ENCODE results near the gene MCL1. TPM values are rescaled to one million over a fixed set of nuclear protein-coding genes. Genes with fewer than 3 reads are reported as not detected.
"Not testable (repeated sequence)": the region's sequence is repeated elsewhere in the genome, so short reads cannot be mapped to it uniquely, and the experiment has no call there.

MCL1 gene
- total and polyA plus RNA-seq, 5 experiments from 2014 or later = 125 to 291 (median 170) TPM

DNA sequence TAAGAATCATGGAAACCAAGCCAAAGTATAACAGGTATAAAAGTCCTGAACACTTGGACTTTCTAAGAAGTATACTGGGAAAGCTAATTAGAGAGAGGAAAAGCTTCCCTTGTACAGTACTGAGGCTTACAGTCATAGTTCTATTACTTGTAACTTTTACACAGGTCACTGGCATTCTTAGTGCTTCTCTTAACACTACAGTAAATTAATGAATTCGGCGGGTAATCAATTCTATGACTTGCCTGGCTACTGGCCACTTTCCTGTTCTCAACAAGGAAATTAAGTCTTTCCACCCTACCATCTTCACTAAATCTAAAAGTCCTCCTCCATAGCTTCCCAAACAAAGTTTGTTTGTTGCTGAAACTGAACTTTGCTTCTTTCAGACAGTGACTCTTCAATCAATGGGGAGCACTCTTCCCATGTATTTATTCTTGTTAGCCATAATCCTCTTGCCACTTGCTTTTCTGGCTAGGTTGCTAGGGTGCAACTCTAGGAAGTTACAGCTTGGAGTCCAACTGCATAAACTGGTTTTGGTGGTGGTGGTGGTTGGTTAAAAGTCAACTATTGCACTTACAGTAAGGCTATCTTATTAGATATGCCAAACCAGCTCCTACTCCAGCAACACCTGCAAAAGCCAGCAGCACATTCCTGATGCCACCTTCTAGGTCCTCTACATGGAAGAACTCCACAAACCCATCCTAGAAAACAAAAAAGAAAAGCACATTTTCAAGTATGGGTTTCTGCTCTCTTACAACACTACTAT, 2.4 kb downstream of the MCL1 start:
- H3K4me3 Mint-ChIP-seq = peak overlapping the region; percentile 94 to 99 (median 97)
- H3K4me1 Mint-ChIP-seq = peaks cover 21 to 58% (median 44%) of the 10 kb centered on the region in 4 donors
- peak overlapping the region; percentile 95 to 99 (median 98) for H3K27ac Mint-ChIP-seq
- no peaks in the 10 kb centered on the region for H3K27me3 Mint-ChIP-seq
- DNase-seq (no peak), ATAC-seq (no peak)
- peaks cover 0 to 4% (median 0%) of the 10 kb centered on the region in 9 donors for H3K9me3 Mint-ChIP-seq
- POLR2A ChIA-PET = interaction anchor here (0.5 to 16.4 kb wide), 7 partner anchors 13 to 689 kb away, joined by 3 to 1195 read pairs (median 4); partner anchors contain the start of genes ENSA and RPRD2
- peaks cover 38 to 71% (median 64%) of the 10 kb centered on the region in 3 donors for H3K36me3 Mint-ChIP-seq

DNA sequence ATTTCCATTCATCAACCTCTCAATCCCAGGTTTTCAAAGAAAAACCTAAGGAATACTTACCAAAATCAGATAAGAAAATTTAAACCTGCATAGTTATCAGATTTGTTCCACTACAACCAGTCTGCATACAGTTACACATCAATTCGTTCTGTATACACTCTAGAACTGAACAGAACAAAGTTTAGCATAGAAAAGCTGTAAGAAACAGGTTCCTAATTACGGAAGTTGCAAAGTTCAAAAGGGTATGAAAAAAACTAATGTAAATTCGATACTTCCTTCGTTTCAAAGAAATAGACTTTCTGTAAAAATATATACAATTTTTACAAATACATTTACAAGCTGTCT, 3.1 kb downstream of the MCL1 start:
- ATAC-seq (no peak), DNase-seq (no peak)
- H3K9me3 Mint-ChIP-seq = peaks cover 0 to 4% (median 0%) of the 10 kb centered on the region in 9 donors
- peak overlapping the region; percentile 94 to 99 (median 97) for H3K4me3 Mint-ChIP-seq
- H3K4me1 Mint-ChIP-seq = peaks cover 21 to 64% (median 46%) of the 10 kb centered on the region in 4 donors
- H3K36me3 Mint-ChIP-seq = peaks cover 38 to 78% (median 64%) of the 10 kb centered on the region in 3 donors
- no peaks in the 10 kb centered on the region for H3K27me3 Mint-ChIP-seq
- H3K27ac Mint-ChIP-seq = peak overlapping the region; percentile 91 to 99 (median 97)
- POLR2A ChIA-PET = interaction anchor here (1.0 to 16.4 kb wide), 5 partner anchors 13 to 213 kb away, joined by 3 to 1195 read pairs (median 5); partner anchors contain the start of genes ENSA and RPRD2

DNA sequence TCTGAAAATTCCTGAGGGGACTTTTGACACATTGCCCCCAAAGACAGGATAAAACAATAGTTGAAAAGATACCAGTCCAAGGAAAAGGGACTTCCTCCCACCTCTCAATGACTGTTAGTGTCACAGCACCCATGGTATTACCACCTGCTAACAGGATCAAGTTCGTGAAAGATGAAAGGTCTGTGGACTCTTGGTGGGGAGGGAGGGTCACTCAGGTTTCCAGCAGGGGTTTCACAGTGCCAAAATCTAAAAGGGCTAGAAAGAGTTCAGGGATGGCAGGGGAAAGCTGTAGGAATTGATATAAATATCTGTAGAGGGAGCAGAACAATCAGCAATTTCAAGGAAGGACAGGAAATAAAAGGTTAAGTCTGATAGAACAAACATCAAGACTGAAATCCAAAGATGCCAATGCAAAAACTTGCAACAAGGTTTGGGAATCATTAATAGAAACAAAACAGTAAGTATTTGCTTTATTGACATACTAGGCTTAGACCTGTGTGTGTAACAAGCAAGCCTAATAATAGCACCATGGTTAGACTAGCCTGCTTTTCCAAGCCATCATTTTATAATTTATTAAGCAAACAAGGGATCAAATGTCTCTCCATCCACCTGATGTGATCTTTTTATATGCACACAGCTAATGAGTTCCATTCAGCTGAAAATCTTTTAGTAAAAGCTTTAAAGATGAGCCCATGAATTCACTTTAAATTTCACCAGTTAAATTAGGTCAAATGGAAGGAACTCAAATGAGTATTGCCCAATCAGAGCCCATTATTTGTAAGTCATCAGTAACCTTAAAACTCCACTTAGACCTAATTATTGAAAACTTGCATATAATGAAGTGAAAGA, 3.7 kb downstream of the MCL1 start:
- H3K4me3 Mint-ChIP-seq = peak overlapping the region; percentile 94 to 99 (median 97)
- no peak for DNase-seq
- POLR2A ChIA-PET = interaction anchor here (0.6 to 16.4 kb wide), 5 partner anchors 12 to 212 kb away, joined by 3 to 1195 read pairs (median 5); partner anchors contain the start of genes ENSA and RPRD2

DNA sequence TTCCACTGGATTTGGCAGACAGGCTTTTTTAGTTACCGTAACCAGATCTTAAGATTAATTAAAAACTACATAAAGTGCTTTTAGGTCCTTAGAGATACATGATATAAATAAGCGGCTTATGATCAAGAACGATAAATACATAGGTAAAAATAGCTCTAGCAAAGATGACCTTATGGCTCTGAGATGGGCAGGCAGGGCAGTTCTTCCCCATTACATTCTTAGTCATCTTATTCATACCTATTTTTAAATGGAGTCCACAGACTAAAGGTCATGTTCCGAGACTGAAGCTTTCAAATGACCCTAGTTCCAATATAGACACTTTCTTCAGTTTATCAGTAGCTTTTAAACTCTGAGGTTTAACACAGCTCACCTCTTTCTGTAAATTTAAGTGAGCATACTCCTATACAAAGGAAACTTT, 4.3 kb downstream of the MCL1 start:
- ATAC-seq = no peak
- Mint-ChIP-seq H3K27me3 (no peaks in the 10 kb centered on the region), H3K27ac (peak overlapping the region; percentile 91 to 99 (median 97)), H3K9me3 (peaks cover 0 to 4% (median 0%) of the 10 kb centered on the region in 9 donors), H3K4me3 (peak overlapping the region; percentile 94 to 99 (median 97)), H3K4me1 (peaks cover 19 to 66% (median 48%) of the 10 kb centered on the region in 4 donors), H3K36me3 (peaks cover 38 to 90% (median 64%) of the 10 kb centered on the region in 3 donors)
- POLR2A ChIA-PET = interaction anchor here (0.6 to 16.4 kb wide), 4 partner anchors 11 to 59 kb away, joined by 3 to 1195 read pairs (median 38); partner anchors contain the start of gene ENSA
- no peak for DNase-seq

More for the DNA sequence above, 3.7 kb downstream of the MCL1 start:
- Mint-ChIP-seq H3K27ac (peak overlapping the region; percentile 91 to 99 (median 97)), H3K36me3 (peaks cover 38 to 84% (median 64%) of the 10 kb centered on the region in 3 donors), H3K27me3 (no peaks in the 10 kb centered on the region), H3K9me3 (peaks cover 0 to 4% (median 0%) of the 10 kb centered on the region in 9 donors), H3K4me1 (peaks cover 21 to 66% (median 48%) of the 10 kb centered on the region in 4 donors)
- no peak for ATAC-seq

DNA sequence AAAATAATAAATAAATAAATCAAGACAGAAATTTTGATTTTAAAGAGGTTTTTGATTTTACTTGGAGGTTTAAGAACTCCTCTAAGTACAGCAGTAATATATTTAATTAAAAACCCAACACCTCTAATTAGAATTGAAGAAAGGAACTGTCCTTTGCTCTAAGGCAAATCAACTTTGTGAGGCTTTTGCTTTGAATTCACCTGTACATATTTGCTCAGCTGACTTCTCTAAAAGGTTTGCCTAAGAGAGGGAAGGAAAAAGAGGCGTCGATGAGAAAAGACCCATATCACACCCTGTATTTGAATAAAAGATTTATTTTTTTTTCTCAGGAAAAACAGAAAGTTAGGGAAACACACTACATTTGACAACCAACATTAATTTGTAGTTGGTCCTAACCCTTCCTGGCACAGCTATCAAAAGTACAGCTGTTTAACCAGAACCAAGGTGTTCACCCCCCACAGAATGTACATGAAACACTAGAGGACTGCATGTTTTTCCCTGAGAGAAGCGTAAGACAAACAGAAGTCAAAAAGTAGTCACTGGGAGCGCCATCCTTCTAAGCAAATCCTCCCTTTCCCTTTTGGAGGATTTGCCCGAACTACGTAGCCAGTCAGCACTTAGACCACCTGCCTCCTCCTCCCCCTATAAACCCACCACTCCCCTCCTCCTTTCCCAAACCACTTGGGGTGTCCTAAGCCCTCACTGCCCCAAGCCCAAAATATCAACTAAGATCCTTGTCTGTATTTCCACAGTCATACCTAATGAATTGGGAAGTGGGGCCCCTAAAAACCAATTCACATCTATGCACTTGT, 4.9 kb downstream of the MCL1 start:
- ATAC-seq = no peak
- POLR2A ChIA-PET = interaction anchor here (1.0 to 16.4 kb wide), 3 partner anchors 11 to 54 kb away, joined by 3 to 1195 read pairs (median 3); partner anchors contain the start of gene ENSA
- Mint-ChIP-seq H3K36me3 (peaks cover 38 to 95% (median 64%) of the 10 kb centered on the region in 3 donors), H3K9me3 (peaks cover 0 to 4% (median 0%) of the 10 kb centered on the region in 9 donors), H3K4me1 (peaks cover 24 to 68% (median 50%) of the 10 kb centered on the region in 4 donors), H3K27me3 (no peaks in the 10 kb centered on the region), H3K4me3 (peak overlapping the region; percentile 94 to 99 (median 97)), H3K27ac (peak overlapping the region; percentile 91 to 99 (median 98))
- DNase-seq = peak in 1 of 10 donors; percentile 36

DNA sequence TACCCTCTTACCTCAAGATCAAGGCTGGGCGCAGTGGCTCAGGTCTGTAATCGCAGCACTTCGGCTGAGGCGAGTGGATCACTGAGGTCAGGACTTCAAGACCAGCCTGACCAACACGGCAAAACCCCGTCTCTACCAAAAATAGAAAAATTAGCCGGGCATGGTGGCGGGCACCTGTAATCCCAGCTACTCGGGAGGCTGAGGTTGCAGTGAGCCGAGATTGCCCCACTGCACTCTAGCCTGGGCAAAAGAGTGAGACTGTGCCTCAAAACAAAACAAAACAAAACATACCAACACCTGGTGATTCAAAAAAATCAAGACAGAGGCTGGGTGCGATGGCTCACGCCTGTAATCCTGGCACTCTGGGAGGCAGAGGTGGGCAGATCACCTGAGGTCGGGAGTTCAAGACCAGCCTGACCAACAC, 5.8 kb downstream of the MCL1 start:
- not testable (repeated sequence) for H3K27me3 Mint-ChIP-seq, DNase-seq, H3K9me3 Mint-ChIP-seq, ATAC-seq
- POLR2A ChIA-PET = interaction anchor here (0.6 to 16.4 kb wide), 6 partner anchors 9 to 55 kb away, joined by 3 to 1195 read pairs (median 3); partner anchors contain the start of gene ENSA
- peaks cover 27 to 76% (median 58%) of the 10 kb centered on the region in 4 donors for H3K4me1 Mint-ChIP-seq
- H3K4me3 Mint-ChIP-seq = peak overlapping the region; percentile 77 to 99 (median 96)
- H3K27ac Mint-ChIP-seq = peak overlapping the region; percentile 89 to 99 (median 96)
- H3K36me3 Mint-ChIP-seq = peaks cover 37 to 89% (median 62%) of the 10 kb centered on the region in 3 donors

DNA sequence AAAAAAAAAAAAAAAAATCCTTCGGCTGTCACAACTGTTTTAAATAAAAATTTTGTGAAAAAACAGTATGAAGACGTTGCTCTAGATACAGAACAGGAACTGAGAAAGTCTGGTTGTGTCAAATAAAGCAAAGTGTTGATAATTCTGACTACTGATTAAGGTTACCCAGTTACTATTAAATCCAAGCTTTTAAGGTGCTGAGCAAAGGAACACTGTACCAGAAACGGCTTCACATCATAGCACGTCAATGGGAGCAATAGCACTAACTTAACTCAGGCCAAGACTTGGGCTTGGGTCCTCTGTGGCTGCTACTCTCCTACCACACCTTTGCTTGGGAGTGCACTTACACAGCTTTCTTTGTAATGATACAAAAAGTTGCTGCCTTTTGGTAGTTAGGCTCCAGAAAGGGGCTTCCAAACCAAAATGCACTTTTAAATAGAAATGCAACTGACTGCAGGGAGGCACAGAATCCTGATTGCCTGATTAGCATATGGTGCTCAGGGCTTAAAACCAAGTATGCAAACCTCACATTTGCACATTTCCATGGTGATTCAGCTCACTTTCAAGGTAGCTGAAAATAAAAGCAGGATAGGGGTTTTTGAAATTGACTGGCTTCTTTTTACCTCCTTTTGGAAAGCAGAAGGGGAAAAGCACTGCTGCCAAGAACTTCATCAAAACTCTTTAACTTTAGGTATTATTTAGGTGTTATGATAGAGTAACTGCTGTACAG, 6.3 kb downstream of the MCL1 start:
- H3K9me3 Mint-ChIP-seq = peaks cover 0 to 4% (median 0%) of the 10 kb centered on the region in 9 donors

DNA sequence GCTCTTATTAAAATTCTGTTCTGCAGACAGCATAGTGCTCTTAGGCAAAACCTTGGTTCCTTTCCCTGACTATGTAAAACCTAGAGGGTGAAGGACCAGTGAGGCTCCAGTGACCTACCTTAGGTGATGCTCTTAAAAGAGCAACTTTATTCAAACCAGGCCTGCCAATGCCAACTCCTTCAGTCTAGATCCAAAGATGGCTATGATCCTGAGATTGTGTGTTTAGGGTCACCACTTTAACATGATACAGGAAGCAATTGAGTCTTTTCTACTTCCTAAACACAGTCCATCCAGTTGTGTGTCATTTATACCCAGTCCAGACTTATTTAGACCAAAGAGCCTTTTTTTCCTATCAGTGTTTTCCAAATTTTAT, 10.8 kb downstream of the MCL1 start:
- no peak for DNase-seq
- no peak for ATAC-seq
- Mint-ChIP-seq H3K4me3 (peak overlapping the region; percentile 77 to 99 (median 90)), H3K9me3 (no peaks in the 10 kb centered on the region), H3K4me1 (peaks cover 35 to 96% (median 82%) of the 10 kb centered on the region in 4 donors), H3K27ac (peak overlapping the region; percentile 91 to 99 (median 97)), H3K27me3 (no peaks in the 10 kb centered on the region), H3K36me3 (peaks cover 4 to 39% (median 16%) of the 10 kb centered on the region in 3 donors)
- POLR2A ChIA-PET = interaction anchor here (0.6 to 16.2 kb wide), 8 partner anchors 9 to 335 kb away, joined by 3 to 1195 read pairs (median 4); partner anchors contain the start of genes ENSA, FALEC and MCL1

More for the DNA sequence above, 6.3 kb downstream of the MCL1 start:
- no peaks in the 10 kb centered on the region for H3K27me3 Mint-ChIP-seq
- H3K36me3 Mint-ChIP-seq = peaks cover 31 to 83% (median 58%) of the 10 kb centered on the region in 3 donors
- peaks cover 32 to 82% (median 64%) of the 10 kb centered on the region in 4 donors for H3K4me1 Mint-ChIP-seq
- ATAC-seq (no peak), DNase-seq (no peak)
- POLR2A ChIA-PET = interaction anchor here (0.6 to 16.4 kb wide), 9 partner anchors 9 to 1287 kb away, joined by 3 to 1195 read pairs (median 3); partner anchors contain the start of gene ENSA
- peak overlapping the region; percentile 77 to 99 (median 96) for H3K4me3 Mint-ChIP-seq
- H3K27ac Mint-ChIP-seq = peak overlapping the region; percentile 89 to 99 (median 96)

DNA sequence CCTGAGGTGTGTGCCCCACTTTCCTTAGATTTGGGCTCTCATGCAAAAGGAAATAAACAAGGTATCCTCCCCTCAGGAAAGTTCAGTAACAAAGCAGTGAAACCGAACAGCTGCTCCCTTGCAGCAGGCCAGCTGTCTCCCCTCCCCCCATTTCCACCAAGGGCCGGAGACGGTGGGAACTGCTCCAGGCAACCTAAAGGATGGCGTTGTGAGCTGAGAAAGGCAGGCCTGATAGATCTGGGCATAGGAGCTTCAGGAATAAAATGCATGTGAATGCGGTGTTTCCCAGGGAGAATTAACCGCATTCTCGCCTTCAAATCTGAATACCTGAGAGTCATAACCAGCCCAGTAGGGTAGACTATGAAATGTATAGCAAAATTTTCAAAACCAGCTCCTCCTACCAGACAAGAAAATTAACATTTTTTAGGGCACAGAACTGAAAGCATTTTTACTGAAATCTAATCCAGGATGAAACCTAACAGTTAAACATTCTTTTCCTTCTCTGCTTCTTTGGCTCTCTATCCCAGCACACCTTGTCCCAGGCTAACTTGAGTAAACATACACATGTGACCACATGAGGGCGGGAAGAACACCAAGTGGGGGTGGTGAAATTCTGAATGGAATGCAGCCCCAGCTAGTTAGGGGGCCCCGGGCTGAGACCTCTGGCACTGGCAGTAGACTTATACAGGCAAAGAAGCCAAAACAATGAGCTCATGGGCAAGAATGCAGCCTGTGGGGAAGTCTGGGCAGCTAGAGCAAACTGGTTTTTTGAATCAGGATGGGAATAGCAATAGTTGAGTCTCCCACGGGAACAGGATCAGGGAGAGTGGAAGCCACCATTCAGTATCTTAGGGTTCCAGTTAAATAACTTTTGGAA, 11.5 kb downstream of the MCL1 start:
- Mint-ChIP-seq H3K9me3 (no peaks in the 10 kb centered on the region), H3K4me1 (peaks cover 41 to 96% (median 84%) of the 10 kb centered on the region in 4 donors), H3K36me3 (peaks cover 2 to 33% (median 10%) of the 10 kb centered on the region in 3 donors), H3K27ac (peak overlapping the region; percentile 91 to 99 (median 97)), H3K4me3 (peak overlapping the region; percentile 77 to 99 (median 90)), H3K27me3 (no peaks in the 10 kb centered on the region)
- DNase-seq = peak in 4 of 10 donors; percentile 36 to 60 (median 46)
- POLR2A ChIA-PET = interaction anchor here (0.6 to 16.2 kb wide), 11 partner anchors 10 to 357 kb away, joined by 3 to 1195 read pairs (median 3); partner anchors contain the start of genes ENSA, FALEC, MCL1 and RPRD2
- ATAC-seq = peak; percentile 7 to 18

All from naive thymus-derived CD8-positive, alpha-beta T cell (primary cell).